Tibial nerve (tissue), 3 donors: ENCODE data around the gene DFFA.

Experiments used
- EP300 ChIP-seq, 2 donors: sonication (generic); formaldehyde crosslinking; IDR thresholded peaks; one replicate each; pipeline ENCODE4 v1.6.1; 2017; ENCODE audit warnings: antibody characterized with exemption in 2 of 2, mild to moderate bottlenecking in 1 of 2
- POLR2A ChIP-seq, 2 donors: fragments of 450-650 bp; IDR thresholded peaks; one replicate each; pipeline ENCODE4 v1.6.1; 2017; ENCODE audit warnings: antibody characterized with exemption in 2 of 2, mild to moderate bottlenecking in 2 of 2, moderate library complexity in 2 of 2

GRCh38 chr1:10495952-10496351 lies 23.6 kb upstream of the DFFA start:
- TF ChIP-seq POLR2A (IDR thresholded peaks at IDR 0.05) (no peak), EP300 (IDR thresholded peaks at IDR 0.05) (no peak)
